NT2/D1 (cell line): ENCODE measurements around the gene CDH1.

Experiments
- SUZ12 ChIP-seq: IDR thresholded peaks from 2 replicates; pipeline ENCODE4 v1.6.1; 2011; ENCODE audit not compliant: insufficient read length, insufficient read depth; ENCODE audit errors: extremely low read depth
- YY1 ChIP-seq: IDR thresholded peaks from 2 replicates; pipeline ENCODE4 v1.6.1; 2011; ENCODE audit not compliant: insufficient read length, insufficient read depth
- ZNF274 ChIP-seq: IDR thresholded peaks from 2 replicates; pipeline ENCODE4 v1.6.1; 2011; ENCODE audit warnings: mild to moderate bottlenecking, low read depth, low read length

- TF ChIP-seq YY1 (no peak), ZNF274 (no peak), SUZ12 (no peak)
Observed at GRCh38 chr16:68826652-68827051, 89.6 kb downstream of the CDH1 start.
